Muscle of arm (tissue), 12 donors: ENCODE results near the gene CREB3L2. TPM values are rescaled to one million over a fixed set of nuclear protein-coding genes. Genes with fewer than 3 reads are reported as not detected.
A peak's percentile ranks its signal among the peaks of the same experiment; 100 is the strongest.
"Not testable (repeated sequence)": the region's sequence is repeated elsewhere in the genome, so short reads cannot be mapped to it uniquely, and the experiment has no call there.

Experiments
- DNase-seq: peaks from one replicate; pipeline ENCODE4 v3.0.0-alpha.2; 2013
- polyA plus RNA-seq, 12 donors: library from polyadenylated mRNA; unstranded; fragments of 120-200 nt; gene quantifications; one replicate each; pipeline ENCODE4 v1.2.1, GENCODE V29; 2013; ENCODE audit not compliant: insufficient read length in 12 of 12

Gene CREB3L2
- polyA plus RNA-seq, 12 donors: 29.7 to 45.7 (median 35.6) TPM; not detected in 1

DNA sequence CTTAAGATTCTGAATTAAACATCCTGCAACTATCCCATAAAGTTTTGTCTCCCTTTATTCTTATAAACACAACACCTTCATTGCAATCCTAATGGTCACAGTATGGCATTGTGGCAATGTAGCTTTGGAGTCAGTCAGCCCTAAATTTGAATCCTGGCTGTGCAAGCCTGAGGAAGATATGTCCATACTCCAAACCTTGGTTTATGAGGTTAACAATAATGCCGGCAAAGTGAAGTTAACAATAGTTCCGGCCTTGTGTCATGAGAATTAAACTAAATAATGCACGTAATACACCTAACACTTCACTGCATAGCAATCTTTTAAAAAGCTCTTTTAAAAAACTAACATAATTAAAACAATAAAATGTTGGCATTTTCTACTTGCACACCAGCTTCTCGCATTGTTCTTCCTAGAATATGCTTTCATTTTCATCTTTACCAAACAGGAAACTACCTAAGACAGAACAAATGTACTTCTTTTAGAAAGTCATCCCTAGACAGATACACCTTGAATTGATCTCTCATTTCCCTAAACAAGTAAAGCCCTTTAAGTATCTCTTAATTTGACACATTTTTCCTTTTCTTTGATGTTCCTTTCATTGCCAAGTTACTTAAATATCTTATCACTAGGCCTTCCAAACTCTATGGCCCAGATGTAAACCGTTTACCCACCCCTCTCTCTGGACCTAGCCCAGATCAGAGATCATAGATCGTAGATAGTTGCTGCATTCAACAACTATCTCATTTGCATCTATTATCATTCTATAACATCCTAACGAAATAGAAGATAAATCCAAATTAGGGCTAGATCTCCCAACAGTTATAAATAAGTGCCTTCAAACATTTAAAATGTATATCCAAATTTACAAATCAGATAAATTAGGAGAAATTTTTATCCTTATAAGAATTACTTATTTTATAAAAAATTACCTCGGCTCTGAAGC is 66.7 kb downstream of the CREB3L2 start:
- no peak for DNase-seq

GRCh38 chr7:137934176-137934826 is 67.6 kb downstream of the CREB3L2 start:
- DNase-seq: no peak

DNA sequence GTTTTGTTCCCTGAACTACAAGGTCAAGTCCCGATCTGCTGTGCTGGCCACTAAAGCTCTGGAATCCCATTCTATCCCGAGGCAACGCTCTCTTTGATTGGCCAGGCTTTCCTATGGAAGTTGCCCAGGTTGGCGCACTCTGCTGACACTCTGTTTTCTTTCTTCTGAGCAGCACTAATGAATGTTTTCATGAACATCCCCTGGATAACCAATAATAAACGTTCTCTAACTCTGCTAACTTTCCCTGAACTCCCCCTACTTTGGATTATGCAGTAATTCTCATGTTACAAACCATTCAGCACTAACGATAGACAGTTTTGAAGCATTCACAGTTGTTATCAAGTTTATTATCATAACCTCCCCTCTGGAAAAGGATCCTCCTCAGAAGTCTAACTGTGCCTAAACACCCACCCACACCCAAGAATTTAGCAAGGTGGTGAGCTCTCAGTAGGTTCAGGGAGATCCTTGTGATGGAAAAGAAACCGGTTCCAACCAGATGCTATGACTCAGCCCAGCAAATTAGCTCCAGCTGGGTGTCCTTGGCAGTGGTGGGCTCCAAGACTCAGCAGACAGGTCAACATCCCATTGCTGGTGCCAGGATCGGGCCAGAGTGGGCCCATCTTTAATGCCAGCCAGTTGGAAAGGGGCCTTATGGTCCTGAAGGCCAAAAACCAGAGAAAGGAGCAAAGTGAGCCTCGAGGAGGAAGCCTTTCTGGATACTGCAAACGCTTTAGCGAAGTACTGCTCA is 68.4 kb downstream of the CREB3L2 start:
- peak; percentile 69 for DNase-seq

- no peak for DNase-seq
These were observed 69.0 kb downstream of the CREB3L2 start for GRCh38 chr7:137932881-137933269.

DNA sequence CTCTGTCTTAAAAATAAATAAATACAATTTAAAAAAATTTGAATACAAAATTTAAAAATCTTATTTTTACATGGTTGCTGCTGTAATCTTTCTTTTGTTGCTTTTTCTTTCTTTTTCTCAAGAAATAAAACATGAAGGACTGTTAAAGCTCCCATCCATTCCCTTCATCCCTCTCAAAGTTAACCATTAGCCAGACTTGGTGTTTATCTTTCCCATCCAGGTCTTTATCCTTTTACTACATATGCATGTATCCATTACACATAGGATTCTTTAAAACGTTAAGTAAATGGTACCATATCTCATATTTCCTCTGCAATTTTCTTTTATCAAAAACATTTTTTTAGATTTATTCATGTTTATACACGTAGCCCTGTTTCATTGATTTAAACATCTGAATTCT is 70.1 kb downstream of the CREB3L2 start:
- DNase-seq: no peak

DNA sequence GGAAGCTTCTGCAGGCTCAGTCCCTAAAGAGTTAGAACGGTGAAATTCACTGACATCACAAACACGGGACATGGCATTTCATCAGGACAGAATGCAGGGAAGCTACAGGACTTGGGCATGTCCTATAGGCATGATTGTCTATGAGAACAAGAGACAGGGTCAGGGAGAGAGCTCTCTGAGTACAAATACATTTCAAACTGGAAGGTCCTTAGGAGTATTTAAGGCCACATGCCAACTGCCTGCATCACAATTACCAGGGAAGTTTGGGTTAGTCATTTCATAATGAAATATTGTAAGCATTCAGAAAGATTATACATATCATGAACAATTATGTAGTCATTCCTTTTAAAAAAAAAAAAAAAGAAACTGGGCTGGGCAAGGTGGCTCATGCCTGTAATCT is 71.3 kb downstream of the CREB3L2 start:
- no peak for DNase-seq

DNA sequence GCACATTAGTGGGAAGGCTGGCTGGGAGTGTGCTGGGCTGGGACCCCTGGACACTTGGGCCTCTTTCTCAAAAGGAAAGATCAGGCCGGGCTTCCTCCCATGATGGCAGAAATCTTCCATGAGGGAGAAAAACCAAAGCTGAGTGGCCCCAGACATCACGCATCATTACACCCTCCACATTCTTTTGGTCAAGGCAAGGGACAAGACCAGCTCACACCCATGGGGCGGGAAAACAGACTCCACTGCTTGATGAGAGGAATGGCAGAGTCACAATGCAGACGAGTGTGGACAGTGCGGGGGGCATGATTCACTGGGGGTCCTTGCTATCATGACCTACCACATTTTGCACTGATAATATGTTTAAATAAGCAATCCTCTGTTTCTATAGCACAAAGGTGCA is 73.3 kb downstream of the CREB3L2 start:
- no peak for DNase-seq

DNA sequence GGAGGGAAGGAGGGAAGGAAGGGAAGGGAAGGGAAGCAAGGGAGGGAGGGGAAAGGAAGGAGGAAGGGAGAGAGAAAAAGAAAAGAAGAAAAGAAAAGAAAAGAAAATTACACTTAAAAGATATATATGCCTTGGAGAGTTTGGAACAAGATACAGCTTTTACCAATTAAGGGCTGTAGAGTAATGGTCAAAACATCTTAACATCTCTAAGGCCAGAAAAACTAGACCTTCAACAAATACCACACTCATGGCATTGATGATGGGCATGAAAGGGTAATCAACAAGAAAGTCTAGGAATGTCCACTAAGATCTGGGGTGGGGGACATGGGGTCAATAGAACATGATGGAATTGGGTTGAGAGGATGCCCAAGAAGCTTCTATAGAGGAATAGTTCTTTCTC is 74.5 kb downstream of the CREB3L2 start:
- no peak for DNase-seq

DNA sequence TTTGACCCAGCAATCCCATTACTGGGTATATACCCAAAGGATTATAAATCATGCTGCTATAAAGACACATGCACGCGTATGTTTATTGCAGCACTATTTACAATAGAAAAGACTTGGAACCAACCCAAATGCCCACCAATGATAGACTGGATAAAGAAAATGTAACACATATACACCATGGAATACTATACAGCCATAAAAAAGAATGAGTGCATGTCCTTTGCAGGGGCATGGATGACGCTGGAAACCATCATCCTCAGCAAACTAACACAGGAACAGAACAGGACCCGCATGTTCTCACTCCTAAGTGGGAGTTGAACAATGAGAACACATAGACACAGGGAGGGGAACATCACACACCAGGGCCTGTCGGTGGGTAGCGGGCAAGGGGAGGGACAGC is 75.7 kb downstream of the CREB3L2 start:
- not testable (repeated sequence) for DNase-seq

GRCh38 chr7:137925754-137926153 is 76.1 kb downstream of the CREB3L2 start:
- DNase-seq: no peak

DNA sequence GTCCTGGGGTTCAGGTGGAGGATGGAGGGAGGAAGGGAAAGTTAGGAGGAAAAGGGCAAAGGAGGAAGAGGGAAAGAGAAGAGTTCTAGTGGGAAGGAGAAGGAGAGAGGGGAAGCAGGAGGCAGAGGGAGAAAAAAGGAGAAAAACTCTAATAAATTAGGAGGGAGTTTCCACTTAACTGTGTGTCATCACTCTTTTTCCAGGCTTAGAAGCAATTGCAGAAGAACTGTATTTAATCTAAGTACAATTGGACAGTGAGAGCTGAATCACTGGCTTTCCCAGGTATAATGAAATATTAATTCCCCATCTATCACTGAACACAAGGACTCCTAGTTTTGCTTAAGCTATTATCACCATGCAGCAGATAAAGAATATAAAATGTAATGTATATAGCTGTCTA is 76.8 kb downstream of the CREB3L2 start:
- no peak for DNase-seq

DNA sequence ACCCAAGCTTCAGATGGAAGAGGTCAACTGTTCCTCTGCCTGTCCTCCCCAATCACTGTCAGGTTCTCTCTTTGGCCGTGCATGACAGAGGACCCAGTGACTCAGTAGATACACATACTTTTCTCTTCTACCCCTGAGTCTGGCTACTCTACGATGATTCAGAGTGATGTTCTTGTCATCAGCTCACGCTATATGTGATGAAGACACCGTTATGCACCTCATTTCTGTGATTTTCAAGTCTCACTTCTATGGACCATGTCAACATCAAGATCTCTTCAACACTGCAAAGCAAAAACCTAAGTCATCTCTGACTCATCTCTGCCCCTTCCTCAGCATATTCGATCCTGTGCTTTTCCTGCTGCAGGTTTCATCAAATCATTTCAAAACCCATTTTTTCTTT is 78.5 kb downstream of the CREB3L2 start:
- DNase-seq: no peak

GRCh38 chr7:137920637-137921399 is 81.1 kb downstream of the CREB3L2 start:
- DNase-seq: no peak

GRCh38 chr7:137919987-137920386 is 81.9 kb downstream of the CREB3L2 start:
- DNase-seq: no peak

- no peak for DNase-seq
These were observed 84.8 kb downstream of the CREB3L2 start for GRCh38 chr7:137916980-137917645.

GRCh38 chr7:137916564-137916963 is 85.3 kb downstream of the CREB3L2 start:
- DNase-seq: no peak

GRCh38 chr7:137915266-137915665 is 86.6 kb downstream of the CREB3L2 start:
- DNase-seq: no peak

- DNase-seq: no peak
These were observed 87.9 kb downstream of the CREB3L2 start for GRCh38 chr7:137913985-137914384.

DNA sequence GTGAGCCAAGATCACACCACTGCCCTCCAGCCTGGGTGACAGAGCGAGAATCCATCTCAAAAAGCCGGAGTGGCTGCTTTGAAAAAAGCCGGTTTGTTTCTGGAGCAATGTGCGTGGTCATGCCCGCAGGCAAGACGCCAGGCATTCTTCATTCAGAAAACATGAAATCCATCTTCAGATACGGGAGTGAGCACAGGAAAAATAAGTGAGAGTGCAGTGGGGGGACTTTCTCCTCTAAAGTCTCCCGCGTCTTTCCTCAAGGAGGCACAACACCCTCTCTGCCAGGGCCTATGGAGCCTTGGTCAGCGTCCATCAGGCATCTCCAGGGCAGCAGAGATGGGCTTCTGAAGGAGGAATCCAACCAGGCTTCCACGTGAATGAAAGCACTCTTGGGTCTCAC is 92.8 kb downstream of the CREB3L2 start:
- no peak for DNase-seq

GRCh38 chr7:137908106-137908505 is 93.8 kb downstream of the CREB3L2 start:
- no peak for DNase-seq

- not testable (repeated sequence) for DNase-seq
These were observed 95.2 kb downstream of the CREB3L2 start for GRCh38 chr7:137906636-137907035.
